ENCODE measurements around the gene HSPA12B.

DNA sequence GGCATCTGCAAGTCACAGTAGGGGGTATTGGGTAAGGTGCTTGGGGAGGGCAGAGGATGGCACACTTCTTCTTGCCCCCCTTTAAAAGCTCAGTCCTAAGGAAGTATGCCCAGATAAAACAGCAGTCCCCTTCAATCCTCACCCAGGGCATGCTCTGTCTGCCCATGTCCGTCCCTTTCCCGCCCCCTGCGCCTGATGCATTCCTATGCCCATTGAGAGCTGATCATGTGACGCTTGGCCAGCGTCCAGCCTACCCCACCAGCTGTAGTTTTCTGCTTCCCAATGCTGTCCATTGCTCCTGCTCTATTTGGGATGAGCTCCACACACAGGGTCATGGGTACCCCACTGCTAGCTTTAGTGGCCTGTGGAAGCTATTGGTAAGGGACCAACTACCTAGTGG is 28.4 kb upstream of the HSPA12B start:
- TF ChIP-seq, protein P1, sequence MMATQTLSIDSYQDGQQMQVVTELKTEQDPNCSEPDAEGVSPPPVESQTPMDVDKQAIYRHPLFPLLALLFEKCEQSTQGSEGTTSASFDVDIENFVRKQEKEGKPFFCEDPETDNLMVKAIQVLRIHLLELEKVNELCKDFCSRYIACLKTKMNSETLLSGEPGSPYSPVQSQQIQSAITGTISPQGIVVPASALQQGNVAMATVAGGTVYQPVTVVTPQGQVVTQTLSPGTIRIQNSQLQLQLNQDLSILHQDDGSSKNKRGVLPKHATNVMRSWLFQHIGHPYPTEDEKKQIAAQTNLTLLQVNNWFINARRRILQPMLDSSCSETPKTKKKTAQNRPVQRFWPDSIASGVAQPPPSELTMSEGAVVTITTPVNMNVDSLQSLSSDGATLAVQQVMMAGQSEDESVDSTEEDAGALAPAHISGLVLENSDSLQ (IDR thresholded peaks at IDR 0.05): no peak
- TF ChIP-seq L3MBTL2 (conservative IDR thresholded peaks at IDR 0.05) (no peak), CTBP1 (IDR thresholded peaks at IDR 0.05; ENCODE audit: borderline replicate concordance) (no peak), SP1 (IDR thresholded peaks at IDR 0.05) (no peak), FOXA1 (IDR thresholded peaks at IDR 0.05) (no peak), ARNT (IDR thresholded peaks at IDR 0.05) (no peak), NFRKB (IDR thresholded peaks at IDR 0.05) (no peak), ZNF384 (IDR thresholded peaks at IDR 0.05) (no peak), FOXK2 (IDR thresholded peaks at IDR 0.05) (no peak), ELF4 (IDR thresholded peaks at IDR 0.05) (no peak), FOXM1 (IDR thresholded peaks at IDR 0.05; ENCODE audit: borderline replicate concordance) (no peak)
